CD14-positive monocyte (primary cell): Measurements from ENCODE around the gene LONRF2. TPM values are rescaled to one million over a fixed set of nuclear protein-coding genes. Genes with fewer than 3 reads are reported as not detected.

ENCODE experiments used
- DNase-seq, 3 donors: peaks; one replicate each; pipeline ENCODE4 v3.0.0-alpha.2; 2011 to 2022
- H2AFZ ChIP-seq: 2 replicates; pipeline ENCODE4 v1.6.0; 2012; ENCODE audit warnings: mild to moderate bottlenecking, low read depth, low read length, inconsistent platforms; ENCODE audit not compliant: insufficient read depth, poor library complexity, severe bottlenecking
- H3K27ac ChIP-seq, 2 donors: 1 replicate in 1 of 2; 2 replicates in 1 of 2; pipeline ENCODE4 v1.5.1; 2012 to 2013; ENCODE audit warnings: low read length in 2 of 2, control low read depth in 1 of 2, inconsistent platforms in 1 of 2, low read depth in 1 of 2, mild to moderate bottlenecking in 1 of 2
- H3K27me3 ChIP-seq, 2 donors: one replicate each; pipeline versions ENCODE4 v1.6.0 to v1.6.1; 2011 to 2013; ENCODE audit warnings: low read length in 2 of 2; ENCODE audit not compliant: control insufficient read depth in 2 of 2, insufficient read depth in 2 of 2
- H3K36me3 ChIP-seq, 2 donors: replicated peaks in 1 of 2; 1 replicate in 1 of 2; 2 replicates in 1 of 2; pipeline versions ENCODE4 v1.5.1 to v1.6.1; 2012 to 2013; ENCODE audit warnings: low read length in 2 of 2, control low read depth in 1 of 2, inconsistent platforms in 1 of 2, mild to moderate bottlenecking in 1 of 2; ENCODE audit not compliant: insufficient read depth in 2 of 2, control insufficient read depth in 1 of 2
- H3K4me1 ChIP-seq, 2 donors: 1 replicate in 1 of 2; 2 replicates in 1 of 2; pipeline versions ENCODE4 v1.5.1 to v1.6.1; 2012 to 2013; ENCODE audit warnings: low read length in 2 of 2, control low read depth in 1 of 2, inconsistent platforms in 1 of 2, mild to moderate bottlenecking in 1 of 2, moderate library complexity in 1 of 2; ENCODE audit not compliant: insufficient read depth in 2 of 2, control insufficient read depth in 1 of 2
- H3K4me2 ChIP-seq: replicated peaks from 2 replicates; pipeline ENCODE3; 2012; ENCODE audit warnings: low read length, moderate library complexity, mild to moderate bottlenecking; ENCODE audit not compliant: poor library complexity, severe bottlenecking; ENCODE audit errors: extremely low read depth
- H3K4me3 ChIP-seq, 3 experiments: fragments of 200-600 bp in 1 of 3; sonication (generic) in 1 of 3; replicated peaks in 1 of 3; 1 replicate in 2 of 3; 2 replicates in 1 of 3; pipeline ENCODE4 v1.5.1; 2011 to 2013; ENCODE audit warnings: low read length in 3 of 3, mild to moderate bottlenecking in 3 of 3, control low read depth in 2 of 3, low read depth in 2 of 3, inconsistent platforms in 1 of 3, moderate library complexity in 1 of 3
- H3K79me2 ChIP-seq: 2 replicates; pipeline ENCODE4 v1.6.0; 2012; ENCODE audit warnings: mild to moderate bottlenecking, control low read depth, inconsistent platforms, low read length, moderate library complexity; ENCODE audit not compliant: insufficient read depth
- H3K9ac ChIP-seq: 2 replicates; pipeline ENCODE4 v1.6.0; 2017; ENCODE audit warnings: low read length, mild to moderate bottlenecking; ENCODE audit not compliant: insufficient read depth, poor library complexity, severe bottlenecking
- H3K9me3 ChIP-seq, 2 donors: replicated peaks in 1 of 2; 1 replicate in 1 of 2; 2 replicates in 1 of 2; pipeline versions ENCODE4 v1.5.1 to v1.6.1; 2012 to 2013; ENCODE audit warnings: low read length in 2 of 2, control low read depth in 1 of 2; ENCODE audit not compliant: control insufficient read depth in 1 of 2, insufficient read depth in 1 of 2
- H4K20me1 ChIP-seq: 2 replicates; pipeline ENCODE4 v1.6.0; 2012; ENCODE audit warnings: mild to moderate bottlenecking, low read length, control low read depth, moderate library complexity; ENCODE audit not compliant: insufficient read depth
- H3K27ac Mint-ChIP-seq, 7 donors: one replicate each; pipeline ENCODE4 v1.8.0; 2020; ENCODE audit warnings: mild to moderate bottlenecking in 7 of 7, mixed read lengths in 7 of 7, moderate library complexity in 6 of 7, inconsistent platforms in 2 of 7
- H3K27me3 Mint-ChIP-seq, 3 donors: one replicate each; pipeline ENCODE4 v1.8.0; 2021 to 2022; ENCODE audit warnings: low read depth in 3 of 3, mild to moderate bottlenecking in 3 of 3, mixed read lengths in 3 of 3, moderate library complexity in 3 of 3, inconsistent platforms in 1 of 3
- H3K36me3 Mint-ChIP-seq, 2 donors: one replicate each; pipeline ENCODE4 v1.8.0; 2020; ENCODE audit warnings: mixed read lengths in 2 of 2, inconsistent platforms in 1 of 2, mild to moderate bottlenecking in 1 of 2
- H3K4me1 Mint-ChIP-seq: one replicate; pipeline ENCODE4 v1.8.0; 2020; ENCODE audit warnings: mild to moderate bottlenecking, mixed read lengths
- H3K4me3 Mint-ChIP-seq, 2 donors: one replicate each; pipeline ENCODE4 v1.8.0; 2020; ENCODE audit warnings: mild to moderate bottlenecking in 2 of 2, mixed read lengths in 2 of 2, moderate library complexity in 1 of 2
- H3K9me3 Mint-ChIP-seq, 7 donors: one replicate each; pipeline ENCODE4 v1.8.0; 2020 to 2022; ENCODE audit warnings: mixed read lengths in 7 of 7, mild to moderate bottlenecking in 6 of 7, moderate library complexity in 6 of 7, inconsistent platforms in 2 of 7
- CTCF ChIP-seq: fragments of 200-600 bp; IDR thresholded peaks from one replicate; pipeline ENCODE4 v1.8.0; 2022; ENCODE audit warnings: antibody characterized with exemption, mild to moderate bottlenecking
- WGBS: methylation state at CpG from one replicate; pipeline ENCODE4 v1.1.5; 2013; ENCODE audit warnings: missing lambda C conversion rate; ENCODE audit not compliant: insufficient coverage; 5-methylcytosine and 5-hydroxymethylcytosine counted together
- intact Hi-C, 2 donors: fragments of 100-400 bp; cut with micrococcal nuclease; formaldehyde crosslinking; loops; one replicate each; pipeline versions ENCODE4 v1.15.0 to v1.15.1; 2023
- polyA plus RNA-seq, 3 donors: library from polyadenylated mRNA; depleted of rRNA in 1 of 3; unstranded in 2 of 3; stranded (reverse) in 1 of 3; fragments of 300-500 nt in 2 of 3; fragments of >200 nt in 1 of 3; fragmentation: Illumina TruSeq in 2 of 3; gene quantifications; 1 replicate in 2 of 3; 2 replicates in 1 of 3; pipeline ENCODE4 v1.2.3, GENCODE V29; 2012 to 2021

Gene LONRF2
- polyA plus RNA-seq, 3 donors = not detected

GRCh38 chr2:100259106-100259505, 63.2 kb downstream of the LONRF2 start:
- no peak for DNase-seq
- Histone ChIP-seq H4K20me1 (no peaks in the 10 kb centered on the region), H3K4me1 (peaks cover 22 to 23% of the 10 kb centered on the region in 2 donors), H2AFZ (no peak overlapping the region), H3K4me2 (no peak overlapping the region), H3K27ac (no peak overlapping the region), H3K27me3 (no peaks in the 10 kb centered on the region), H3K36me3 (no peaks in the 10 kb centered on the region), H3K9ac (no peak overlapping the region), H3K9me3 (no peaks in the 10 kb centered on the region), H3K79me2 (no peaks in the 10 kb centered on the region), H3K4me3 (no peak overlapping the region)
- Mint-ChIP-seq H3K4me1 (peaks cover 25% of the 10 kb centered on the region), H3K9me3 (peaks cover 0 to 2% (median 0%) of the 10 kb centered on the region in 7 donors), H3K27ac (no peak overlapping the region), H3K27me3 (peaks cover 0 to 3% (median 2%) of the 10 kb centered on the region in 3 donors), H3K4me3 (no peak overlapping the region), H3K36me3 (no peaks in the 10 kb centered on the region)
- intact Hi-C loops = no loop called here
- TF ChIP-seq CTCF = no peak
- WGBS = 97% methylated on average over 5 of the region's 8 CpGs

- DNase-seq = no peak
- Histone ChIP-seq H3K27ac (no peak overlapping the region), H4K20me1 (no peaks in the 10 kb centered on the region), H3K4me2 (no peak overlapping the region), H3K36me3 (no peaks in the 10 kb centered on the region), H3K4me1 (peaks cover 22 to 23% of the 10 kb centered on the region in 2 donors), H3K9ac (no peak overlapping the region), H3K9me3 (no peaks in the 10 kb centered on the region), H3K27me3 (no peaks in the 10 kb centered on the region), H3K4me3 (no peak overlapping the region), H3K79me2 (no peaks in the 10 kb centered on the region), H2AFZ (no peak overlapping the region)
- H3K27ac Mint-ChIP-seq = no peak overlapping the region
- H3K36me3 Mint-ChIP-seq = no peaks in the 10 kb centered on the region
- 92% methylated on average over 4 of the region's 9 CpGs for WGBS
- no peak for TF ChIP-seq CTCF
- peaks cover 23% of the 10 kb centered on the region for H3K4me1 Mint-ChIP-seq
- H3K27me3 Mint-ChIP-seq = peaks cover 0 to 3% (median 2%) of the 10 kb centered on the region in 3 donors
- H3K9me3 Mint-ChIP-seq = peaks cover 0 to 2% (median 0%) of the 10 kb centered on the region in 7 donors
- no peak overlapping the region for H3K4me3 Mint-ChIP-seq
- intact Hi-C loops = no loop called here
Observed at GRCh38 chr2:100257939-100258338, 64.4 kb downstream of the LONRF2 start.
